ENCODE measurements around the gene RASSF10. TPM values are rescaled to one million over a fixed set of nuclear protein-coding genes. Genes with fewer than 3 reads are reported as not detected.

Gene RASSF10
- total RNA-seq, 8 experiments from 2014 or later, result 0.24 to 4.4 (median 0.67) TPM; not detected in 1

- ATAC-seq (replicated peaks in 6 of 8), result no peak
- H3K27ac ChIP-seq, result no peak overlapping the region
- H3K4me1 ChIP-seq (replicated peaks in 1 of 2), result peaks cover 3 to 6% of the 10 kb centered on the region in 2 donors
- no peak overlapping the region for H3K4me3 ChIP-seq
- in situ Hi-C loops (cut with MboI; ENCODE audit: low pct_unique_long_range_greater_than_20kb in 2 of 9, low sequenced_read_pairs in 9 of 9, unreplicated experiment in 9 of 9), result no loop called here
- 38 to 60% (median 50%) methylated on average over 2 to 6 of the region's 8 CpGs; no CpG with 5 or more reads in 1 of the 10 experiments for WGBS, 10 experiments
Measured at GRCh38 chr11:12979928-12980689, 29.0 kb upstream of the RASSF10 start.

DNA sequence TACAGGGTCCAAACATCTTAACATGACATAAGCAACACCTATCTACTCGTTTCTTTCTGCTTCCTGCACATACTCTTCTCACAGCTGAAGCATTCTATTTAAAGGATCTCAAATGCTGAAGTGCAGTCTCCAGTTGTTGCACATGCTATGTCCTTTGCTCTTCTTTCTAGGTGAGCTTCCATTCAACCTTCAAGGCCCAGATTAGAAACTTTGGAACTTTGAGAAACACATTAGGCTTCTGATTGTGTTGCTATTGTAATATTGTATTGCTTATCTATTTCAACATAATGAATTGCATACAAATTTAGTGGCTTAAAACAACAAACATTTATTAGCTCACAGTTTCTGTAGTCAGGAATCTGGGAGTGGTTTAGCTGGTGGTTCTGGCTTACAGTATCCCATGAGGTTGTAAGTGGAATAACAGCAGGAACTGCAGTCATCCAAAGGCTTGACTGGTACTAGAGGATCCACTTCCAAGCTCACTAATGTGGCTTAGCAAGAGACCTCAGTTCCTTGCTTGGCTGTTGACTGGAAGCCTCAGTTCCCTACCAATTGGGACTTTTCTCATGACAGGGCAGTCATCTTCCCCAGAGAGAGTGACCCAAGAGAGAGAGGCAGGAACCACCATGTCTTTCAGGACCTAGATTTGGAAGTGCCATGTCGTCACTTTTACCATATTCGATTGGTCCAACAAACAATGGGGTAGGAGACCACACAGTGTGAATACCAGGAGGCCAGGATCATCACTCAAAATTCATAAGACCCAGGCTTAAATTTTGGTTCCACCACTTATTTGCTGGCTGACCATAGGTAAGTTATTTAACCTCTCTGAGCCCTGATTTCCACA lies 27.2 kb upstream of the RASSF10 start:
- no peak overlapping the region for H3K27ac ChIP-seq
- ATAC-seq (replicated peaks in 6 of 8), result peak in 2 of 8 experiments; percentile 66 to 67
- H3K4me1 ChIP-seq (replicated peaks in 1 of 2), result peaks cover 3 to 6% of the 10 kb centered on the region in 2 donors
- WGBS, 10 experiments, result 0 to 90% (median 82%) methylated on average over 1 to 3 of the region's 3 CpGs; no CpG with 5 or more reads in 2 of the 10 experiments
- H3K4me3 ChIP-seq, result no peak overlapping the region
- in situ Hi-C loops (cut with MboI; ENCODE audit: low pct_unique_long_range_greater_than_20kb in 2 of 9, low sequenced_read_pairs in 9 of 9, unreplicated experiment in 9 of 9), result no loop called here

DNA sequence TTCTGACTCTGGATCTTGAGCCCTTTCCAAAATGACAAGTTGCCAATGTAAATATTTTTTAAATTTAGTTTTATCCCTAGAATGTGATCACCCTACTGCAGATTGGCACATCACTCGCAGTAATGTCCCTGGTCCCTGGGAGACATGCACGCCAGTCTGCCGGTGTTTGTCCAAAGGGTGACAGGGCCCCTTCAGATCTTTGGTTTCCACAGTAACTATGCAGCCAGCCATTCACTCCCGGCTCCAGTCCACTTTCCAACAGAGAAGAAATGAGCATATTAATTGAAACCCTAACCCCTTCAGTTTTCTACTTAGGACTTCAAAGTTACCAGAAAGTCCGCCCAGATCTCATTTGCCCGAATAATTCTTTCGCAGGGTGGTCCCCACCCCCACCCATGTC lies 25.8 kb upstream of the RASSF10 start:
- no peak overlapping the region for H3K27ac ChIP-seq
- in situ Hi-C loops (cut with MboI; ENCODE audit: low pct_unique_long_range_greater_than_20kb in 2 of 9, low sequenced_read_pairs in 9 of 9, unreplicated experiment in 9 of 9), result no loop called here
- H3K4me3 ChIP-seq, result no peak overlapping the region
- WGBS, 10 experiments, result 0 to 60% (median 43%) methylated on average over 1 to 7 of the region's 7 CpGs; no CpG with 5 or more reads in 2 of the 10 experiments
- ATAC-seq (replicated peaks in 6 of 8), result peak in 4 of 8 experiments; percentile 47 to 97 (median 60)
- peaks cover 3 to 6% of the 10 kb centered on the region in 2 donors for H3K4me1 ChIP-seq (replicated peaks in 1 of 2)

DNA sequence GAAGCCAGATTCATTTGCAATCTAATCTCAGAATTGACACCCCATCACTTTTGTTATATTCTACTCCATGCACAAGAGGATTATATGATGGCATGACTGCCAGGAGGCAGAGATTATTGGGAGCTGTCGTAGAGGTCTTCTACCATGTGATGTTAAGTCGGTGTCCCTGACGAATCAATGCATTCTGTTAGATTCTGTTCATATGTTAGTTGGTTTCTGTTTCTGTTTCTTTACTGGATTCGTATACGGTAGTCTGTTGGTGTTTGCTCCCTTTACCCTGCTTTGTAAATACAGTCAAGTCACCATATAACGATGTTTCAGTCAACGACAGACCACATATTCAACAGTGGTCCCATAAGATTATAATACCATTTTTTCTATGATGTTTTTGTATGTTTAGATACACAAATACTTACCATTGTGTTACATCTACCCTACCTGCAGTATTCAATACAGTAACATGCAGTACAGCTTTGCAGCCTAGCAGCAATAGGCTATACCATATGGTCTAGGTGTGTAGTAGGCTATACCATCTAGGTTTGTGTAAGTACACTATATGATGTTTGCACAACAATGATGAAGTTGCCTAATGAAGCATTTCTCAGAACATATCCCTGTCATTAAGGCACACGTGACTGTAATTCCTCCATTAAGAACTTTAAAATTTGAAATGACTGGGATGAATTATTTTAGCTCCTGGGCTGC lies 22.8 kb upstream of the RASSF10 start:
- WGBS, 10 experiments, result 54 to 100% (median 85%) methylated on average over 1 to 8 of the region's 8 CpGs
- H3K4me3 ChIP-seq, result no peak overlapping the region
- no peak for ATAC-seq (replicated peaks in 6 of 8)
- H3K4me1 ChIP-seq (replicated peaks in 1 of 2), result peaks cover 3 to 6% of the 10 kb centered on the region in 2 donors
- no peak overlapping the region for H3K27ac ChIP-seq
- in situ Hi-C loops (cut with MboI; ENCODE audit: low pct_unique_long_range_greater_than_20kb in 2 of 9, low sequenced_read_pairs in 9 of 9, unreplicated experiment in 9 of 9), result no loop called here

DNA sequence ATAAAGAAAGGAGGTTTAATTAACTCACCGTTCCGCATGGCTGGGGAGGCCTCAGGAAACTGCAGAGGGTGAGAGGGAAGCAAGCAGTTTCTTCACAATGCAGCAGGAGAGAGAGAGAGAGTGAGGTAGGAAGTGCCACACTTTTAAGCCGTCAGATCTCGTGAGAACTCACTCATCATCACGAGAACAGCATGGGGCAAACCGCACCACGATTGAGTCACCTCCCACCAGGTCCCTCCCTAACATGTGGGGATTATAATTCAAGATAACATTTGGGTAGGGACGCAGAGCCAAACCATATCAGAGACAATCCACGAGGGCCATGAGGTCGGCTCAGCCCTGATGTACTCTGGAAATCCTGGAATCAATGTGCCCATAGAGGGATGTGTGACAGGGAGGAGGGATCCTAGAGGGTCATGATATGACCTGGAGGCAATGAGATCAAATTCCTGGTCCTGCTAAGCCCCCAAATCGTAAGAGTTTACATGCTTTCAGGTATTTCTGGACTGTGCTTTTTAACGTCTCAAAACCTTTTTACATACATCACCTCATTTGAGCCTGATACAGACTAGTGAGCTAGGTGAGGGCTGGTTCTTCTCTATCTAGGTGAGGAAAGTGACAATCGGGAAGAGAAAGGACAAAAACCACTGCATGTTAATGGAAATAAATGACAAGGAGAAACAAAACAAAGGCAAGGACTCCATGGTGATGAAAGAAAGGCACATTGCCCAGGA lies 19.5 kb upstream of the RASSF10 start:
- WGBS, 10 experiments, result 61 to 95% (median 73%) methylated on average over 4 to 12 of the region's 13 CpGs; no CpG with 5 or more reads in 2 of the 10 experiments
- ATAC-seq (replicated peaks in 6 of 8), result peak in 2 of 8 experiments; percentile 54 to 62
- H3K4me3 ChIP-seq, result no peak overlapping the region
- H3K27ac ChIP-seq, result no peak overlapping the region
- no peaks in the 10 kb centered on the region for H3K4me1 ChIP-seq (replicated peaks in 1 of 2)
- in situ Hi-C loops (cut with MboI; ENCODE audit: low pct_unique_long_range_greater_than_20kb in 2 of 9, low sequenced_read_pairs in 9 of 9, unreplicated experiment in 9 of 9), result no loop called here

GRCh38 chr11:12990162-12990480 lies 19.0 kb upstream of the RASSF10 start:
- ATAC-seq (replicated peaks in 6 of 8), result no peak
- Histone ChIP-seq H3K27ac (no peak overlapping the region), H3K4me3 (no peak overlapping the region), H3K4me1 (replicated peaks in 1 of 2) (no peaks in the 10 kb centered on the region)
- in situ Hi-C loops (cut with MboI; ENCODE audit: low pct_unique_long_range_greater_than_20kb in 2 of 9, low sequenced_read_pairs in 9 of 9, unreplicated experiment in 9 of 9), result no loop called here
- 75 to 100% methylated on average over 1 of the region's 1 CpG; no CpG with 5 or more reads in 8 of the 10 experiments for WGBS, 10 experiments

DNA sequence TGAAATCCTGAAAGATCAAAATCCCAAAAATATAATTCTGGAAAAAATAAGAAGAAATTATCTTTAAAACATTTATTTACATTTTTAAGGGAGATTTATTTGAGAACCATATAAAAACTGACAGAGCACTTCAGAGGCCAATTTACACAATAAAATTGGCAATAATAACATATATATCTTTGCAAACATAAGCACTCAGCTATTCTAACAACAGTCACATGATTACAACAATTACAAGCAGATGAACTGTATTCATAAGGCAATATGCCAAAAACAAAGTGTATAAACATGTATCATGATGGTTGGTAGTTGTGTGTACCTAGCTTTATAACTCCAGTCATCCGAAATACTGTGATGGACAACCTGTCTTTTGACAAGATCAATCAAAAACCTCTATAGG lies 17.7 kb upstream of the RASSF10 start:
- no peak overlapping the region for H3K4me3 ChIP-seq
- in situ Hi-C loops (cut with MboI; ENCODE audit: low pct_unique_long_range_greater_than_20kb in 2 of 9, low sequenced_read_pairs in 9 of 9, unreplicated experiment in 9 of 9), result no loop called here
- no peak overlapping the region for H3K27ac ChIP-seq
- no peak for ATAC-seq (replicated peaks in 6 of 8)
- no peaks in the 10 kb centered on the region for H3K4me1 ChIP-seq (replicated peaks in 1 of 2)
- WGBS, 10 experiments, result 0 to 100% (median 49%) methylated on average over 1 of the region's 1 CpG; no CpG with 5 or more reads in 4 of the 10 experiments

DNA sequence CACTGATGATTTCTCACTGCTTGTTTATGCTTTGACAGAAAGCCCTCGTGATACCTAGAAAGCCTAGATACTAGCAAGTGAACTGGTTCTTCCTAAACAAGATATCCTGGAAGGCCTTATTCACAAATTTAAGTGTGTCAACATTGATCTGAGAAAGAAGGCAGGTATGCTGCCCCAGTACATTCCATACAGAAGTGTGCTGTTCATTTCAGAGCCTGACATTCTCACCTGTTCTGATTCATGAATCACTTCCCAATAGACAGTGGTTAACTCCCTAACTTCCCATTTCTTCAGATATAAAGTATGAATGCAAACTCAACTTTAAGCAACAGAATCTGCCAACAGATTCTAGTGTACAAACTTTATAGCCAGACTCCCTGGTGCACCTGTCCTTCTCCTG lies 15.5 kb upstream of the RASSF10 start:
- Histone ChIP-seq H3K4me1 (replicated peaks in 1 of 2) (no peaks in the 10 kb centered on the region), H3K27ac (no peak overlapping the region), H3K4me3 (no peak overlapping the region)
- 17 to 90% (median 63%) methylated on average over 1 of the region's 1 CpG; no CpG with 5 or more reads in 4 of the 10 experiments for WGBS, 10 experiments
- in situ Hi-C loops (cut with MboI; ENCODE audit: low pct_unique_long_range_greater_than_20kb in 2 of 9, low sequenced_read_pairs in 9 of 9, unreplicated experiment in 9 of 9), result no loop called here
- ATAC-seq (replicated peaks in 6 of 8), result no peak

GRCh38 chr11:12994476-12994875 lies 14.6 kb upstream of the RASSF10 start:
- Histone ChIP-seq H3K4me3 (no peak overlapping the region), H3K27ac (no peak overlapping the region), H3K4me1 (replicated peaks in 1 of 2) (no peaks in the 10 kb centered on the region)
- ATAC-seq (replicated peaks in 6 of 8), result no peak
- in situ Hi-C loops (cut with MboI; ENCODE audit: low pct_unique_long_range_greater_than_20kb in 2 of 9, low sequenced_read_pairs in 9 of 9, unreplicated experiment in 9 of 9), result no loop called here
- 16 to 90% (median 79%) methylated on average over 1 to 2 of the region's 2 CpGs; no CpG with 5 or more reads in 1 of the 10 experiments for WGBS, 10 experiments

GRCh38 chr11:12995188-12995587 lies 13.9 kb upstream of the RASSF10 start:
- in situ Hi-C loops (cut with MboI; ENCODE audit: low pct_unique_long_range_greater_than_20kb in 2 of 9, low sequenced_read_pairs in 9 of 9, unreplicated experiment in 9 of 9), result no loop called here
- ATAC-seq (replicated peaks in 6 of 8), result no peak
- Histone ChIP-seq H3K4me1 (replicated peaks in 1 of 2) (no peaks in the 10 kb centered on the region), H3K27ac (no peak overlapping the region), H3K4me3 (no peak overlapping the region)

- Histone ChIP-seq H3K4me3 (no peak overlapping the region), H3K4me1 (replicated peaks in 1 of 2) (no peaks in the 10 kb centered on the region), H3K27ac (no peak overlapping the region)
- ATAC-seq (replicated peaks in 6 of 8), result no peak
- in situ Hi-C loops (cut with MboI; ENCODE audit: low pct_unique_long_range_greater_than_20kb in 2 of 9, low sequenced_read_pairs in 9 of 9, unreplicated experiment in 9 of 9), result no loop called here
Measured at GRCh38 chr11:12995823-12996222, 13.3 kb upstream of the RASSF10 start.

DNA sequence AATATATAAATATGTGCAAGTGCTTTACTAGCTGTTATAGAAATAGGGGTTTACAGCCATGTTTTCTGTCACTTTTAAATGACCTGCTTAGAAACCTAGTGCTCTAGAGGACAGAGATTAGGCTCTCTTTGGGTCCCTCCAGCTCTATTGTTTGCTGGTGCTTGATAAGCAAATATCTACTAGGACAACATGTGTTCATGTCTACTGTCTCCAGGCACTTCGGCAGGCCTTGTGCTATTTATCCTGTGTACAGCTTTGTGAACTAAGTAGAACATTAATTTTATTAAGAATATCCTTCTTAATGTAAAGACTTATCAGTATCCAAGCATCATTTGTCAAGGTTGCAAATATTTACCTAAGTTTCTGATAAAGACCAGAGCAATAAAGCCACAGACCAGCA lies 11.9 kb upstream of the RASSF10 start:
- Histone ChIP-seq H3K4me1 (replicated peaks in 1 of 2) (no peaks in the 10 kb centered on the region), H3K27ac (no peak overlapping the region), H3K4me3 (no peak overlapping the region)
- in situ Hi-C loops (cut with MboI; ENCODE audit: low pct_unique_long_range_greater_than_20kb in 2 of 9, low sequenced_read_pairs in 9 of 9, unreplicated experiment in 9 of 9), result no loop called here
- ATAC-seq (replicated peaks in 6 of 8), result peak in 1 of 8 experiments; percentile 57
- WGBS, 10 experiments, result 17 to 100% (median 63%) methylated on average over 1 of the region's 1 CpG; no CpG with 5 or more reads in 5 of the 10 experiments

Data from motor neuron (in vitro differentiated cells).